ENCODE measurements around the gene SPARC.

Gene SPARC

DNA sequence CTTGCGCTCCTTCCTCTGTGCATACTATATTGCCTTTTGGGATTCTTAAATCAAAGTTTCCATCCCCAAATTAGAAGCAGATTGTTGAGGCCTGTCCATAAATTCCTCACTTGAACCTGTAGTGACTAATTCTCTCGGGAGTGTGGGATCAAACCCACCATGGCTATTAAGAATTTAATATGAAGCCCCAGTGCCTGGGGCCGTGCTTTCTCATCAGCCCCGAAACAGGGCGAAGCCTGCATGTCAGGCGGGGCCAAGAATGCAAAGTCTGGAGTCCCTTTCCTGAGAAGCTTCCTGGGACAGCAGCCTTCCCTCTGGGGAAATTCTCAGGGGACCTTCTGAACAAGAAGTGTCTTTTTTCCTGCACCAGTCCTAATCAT, 66.3 kb downstream of the SPARC start:
- DNase-seq: no peak
- TF ChIP-seq, protein P1, sequence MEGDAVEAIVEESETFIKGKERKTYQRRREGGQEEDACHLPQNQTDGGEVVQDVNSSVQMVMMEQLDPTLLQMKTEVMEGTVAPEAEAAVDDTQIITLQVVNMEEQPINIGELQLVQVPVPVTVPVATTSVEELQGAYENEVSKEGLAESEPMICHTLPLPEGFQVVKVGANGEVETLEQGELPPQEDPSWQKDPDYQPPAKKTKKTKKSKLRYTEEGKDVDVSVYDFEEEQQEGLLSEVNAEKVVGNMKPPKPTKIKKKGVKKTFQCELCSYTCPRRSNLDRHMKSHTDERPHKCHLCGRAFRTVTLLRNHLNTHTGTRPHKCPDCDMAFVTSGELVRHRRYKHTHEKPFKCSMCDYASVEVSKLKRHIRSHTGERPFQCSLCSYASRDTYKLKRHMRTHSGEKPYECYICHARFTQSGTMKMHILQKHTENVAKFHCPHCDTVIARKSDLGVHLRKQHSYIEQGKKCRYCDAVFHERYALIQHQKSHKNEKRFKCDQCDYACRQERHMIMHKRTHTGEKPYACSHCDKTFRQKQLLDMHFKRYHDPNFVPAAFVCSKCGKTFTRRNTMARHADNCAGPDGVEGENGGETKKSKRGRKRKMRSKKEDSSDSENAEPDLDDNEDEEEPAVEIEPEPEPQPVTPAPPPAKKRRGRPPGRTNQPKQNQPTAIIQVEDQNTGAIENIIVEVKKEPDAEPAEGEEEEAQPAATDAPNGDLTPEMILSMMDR (IDR thresholded peaks at IDR 0.05; ENCODE audit: low read length): no peak
- no peak for TF ChIP-seq EZH2phosphoT487 (IDR thresholded peaks at IDR 0.05; ENCODE audit: low read length)
- TF ChIP-seq EZH2 (optimal IDR thresholded peaks at IDR 0.05; ENCODE audit: low read depth, low read length): no peak

DNA sequence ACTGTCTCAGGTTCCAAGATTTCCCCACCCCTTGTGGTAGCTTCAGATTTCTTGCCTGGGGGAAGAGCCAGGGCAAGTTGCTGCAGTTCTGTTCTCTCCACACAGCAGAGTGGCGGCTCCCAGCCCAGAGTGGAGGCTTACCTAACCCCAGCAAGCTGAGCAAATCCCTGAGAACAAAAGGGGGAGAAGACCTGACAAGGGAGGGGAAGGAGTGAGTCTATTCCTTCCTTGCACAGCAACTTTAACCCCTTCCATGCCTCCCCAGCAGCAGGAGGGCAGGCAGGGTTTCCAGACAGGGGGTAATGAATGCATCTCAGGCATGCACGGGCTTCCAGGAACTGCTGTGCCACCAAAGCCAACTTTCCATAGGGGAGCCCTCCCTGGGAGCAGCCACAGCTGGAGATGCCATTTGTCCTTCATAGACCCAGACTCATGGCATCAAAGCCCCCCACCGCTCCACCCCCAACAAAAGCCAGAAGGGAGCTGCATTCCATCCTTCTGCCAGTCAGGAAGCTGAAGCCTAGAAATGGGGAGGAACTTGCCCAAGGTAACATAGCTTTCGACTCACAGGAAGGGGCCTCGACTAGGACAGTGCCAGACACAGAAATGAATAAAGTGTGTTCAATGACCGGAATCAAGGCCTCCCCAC, 66.8 kb downstream of the SPARC start:
- TF ChIP-seq EZH2phosphoT487 (IDR thresholded peaks at IDR 0.05; ENCODE audit: low read length) (no peak), EZH2 (optimal IDR thresholded peaks at IDR 0.05; ENCODE audit: low read depth, low read length) (no peak)
- TF ChIP-seq, protein P1 (IDR thresholded peaks at IDR 0.05; ENCODE audit: low read length): no peak
- no peaks in the 10 kb centered on the region for H3K79me2 ChIP-seq (ENCODE audit: low read length)
- no peak overlapping the region for H3K4me3 ChIP-seq (ENCODE audit: low read length)
- H2AFZ ChIP-seq (ENCODE audit: low read length): no peak overlapping the region
- H3K4me1 ChIP-seq (ENCODE audit: low read length): no peaks in the 10 kb centered on the region
- H3K9me3 ChIP-seq (replicated peaks; ENCODE audit: insufficient read depth, low read length): no peaks in the 10 kb centered on the region
- no peaks in the 10 kb centered on the region for H3K9me2 ChIP-seq (replicated peaks; ENCODE audit: insufficient read depth, low read length)
- no peaks in the 10 kb centered on the region for H4K20me1 ChIP-seq (ENCODE audit: insufficient read depth, low read length)
- no peak overlapping the region for H3K27ac ChIP-seq (ENCODE audit: low read length)
- H3K4me2 ChIP-seq (ENCODE audit: low read depth, low read length): no peak overlapping the region
- no peak overlapping the region for H3K9ac ChIP-seq (ENCODE audit: low read length)
- H3F3A ChIP-seq (ENCODE audit: insufficient read depth, low read length): no peaks in the 10 kb centered on the region
- no peaks in the 10 kb centered on the region for H3K36me3 ChIP-seq (replicated peaks; ENCODE audit: insufficient read depth, low read length)
- no peak for DNase-seq
- H3K27me3 ChIP-seq (replicated peaks; ENCODE audit: insufficient read depth, low read length): no peaks in the 10 kb centered on the region

More for the DNA sequence above, 66.3 kb downstream of the SPARC start:
- H3K9me3 ChIP-seq (replicated peaks; ENCODE audit: insufficient read depth, low read length): no peaks in the 10 kb centered on the region
- H3K79me2 ChIP-seq (ENCODE audit: low read length): no peaks in the 10 kb centered on the region
- no peak overlapping the region for H3K27ac ChIP-seq (ENCODE audit: low read length)
- no peak overlapping the region for H3K4me2 ChIP-seq (ENCODE audit: low read depth, low read length)
- H3K4me3 ChIP-seq (ENCODE audit: low read length): no peak overlapping the region
- H3K4me1 ChIP-seq (ENCODE audit: low read length): no peaks in the 10 kb centered on the region
- no peaks in the 10 kb centered on the region for H3K27me3 ChIP-seq (replicated peaks; ENCODE audit: insufficient read depth, low read length)
- H3K9me2 ChIP-seq (replicated peaks; ENCODE audit: insufficient read depth, low read length): no peaks in the 10 kb centered on the region
- H4K20me1 ChIP-seq (ENCODE audit: insufficient read depth, low read length): no peaks in the 10 kb centered on the region
- H2AFZ ChIP-seq (ENCODE audit: low read length): no peak overlapping the region
- no peak overlapping the region for H3K9ac ChIP-seq (ENCODE audit: low read length)
- H3F3A ChIP-seq (ENCODE audit: insufficient read depth, low read length): no peaks in the 10 kb centered on the region
- H3K36me3 ChIP-seq (replicated peaks; ENCODE audit: insufficient read depth, low read length): no peaks in the 10 kb centered on the region

DNA sequence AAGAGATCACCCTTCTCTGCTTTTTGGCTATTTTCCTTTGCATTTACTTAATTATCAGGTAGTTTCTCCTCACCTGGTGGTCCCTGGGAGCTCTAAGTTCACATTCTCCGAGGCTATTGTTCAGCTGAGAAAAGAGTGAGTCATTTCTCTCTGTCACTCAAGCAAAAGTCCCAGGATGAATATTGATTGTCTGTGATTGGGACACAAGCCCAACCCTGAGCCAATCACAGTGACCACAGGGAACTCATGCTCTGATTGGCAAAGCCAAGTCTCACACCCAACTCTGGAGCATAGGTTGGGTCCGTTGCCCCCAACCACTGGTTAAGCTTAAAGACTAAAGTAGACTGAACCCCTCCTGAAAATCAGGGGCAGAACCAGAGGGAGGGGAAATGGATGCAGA, 67.8 kb downstream of the SPARC start:
- no peak overlapping the region for H3K4me2 ChIP-seq (ENCODE audit: low read depth, low read length)
- no peaks in the 10 kb centered on the region for H3K27me3 ChIP-seq (replicated peaks; ENCODE audit: insufficient read depth, low read length)
- H3K27ac ChIP-seq (ENCODE audit: low read length): no peak overlapping the region
- H2AFZ ChIP-seq (ENCODE audit: low read length): no peak overlapping the region
- peaks cover 5% of the 10 kb centered on the region for H3K4me1 ChIP-seq (ENCODE audit: low read length)
- H3K9me2 ChIP-seq (replicated peaks; ENCODE audit: insufficient read depth, low read length): no peaks in the 10 kb centered on the region
- no peaks in the 10 kb centered on the region for H3K9me3 ChIP-seq (replicated peaks; ENCODE audit: insufficient read depth, low read length)
- no peaks in the 10 kb centered on the region for H3F3A ChIP-seq (ENCODE audit: insufficient read depth, low read length)
- H3K9ac ChIP-seq (ENCODE audit: low read length): no peak overlapping the region
- H3K79me2 ChIP-seq (ENCODE audit: low read length): no peaks in the 10 kb centered on the region
- TF ChIP-seq, protein P1 (IDR thresholded peaks at IDR 0.05; ENCODE audit: low read length): no peak
- TF ChIP-seq EZH2 (optimal IDR thresholded peaks at IDR 0.05; ENCODE audit: low read depth, low read length): no peak
- no peak for TF ChIP-seq EZH2phosphoT487 (IDR thresholded peaks at IDR 0.05; ENCODE audit: low read length)
- H3K36me3 ChIP-seq (replicated peaks; ENCODE audit: insufficient read depth, low read length): no peaks in the 10 kb centered on the region
- H3K4me3 ChIP-seq (ENCODE audit: low read length): no peak overlapping the region
- DNase-seq: no peak
- no peaks in the 10 kb centered on the region for H4K20me1 ChIP-seq (ENCODE audit: insufficient read depth, low read length)
